Fibroblast of the aortic adventitia (primary cell): Measurements from ENCODE around the gene NUDT9. TPM values are rescaled to one million over a fixed set of nuclear protein-coding genes. Genes with fewer than 3 reads are reported as not detected.
A peak's percentile ranks its signal among the peaks of the same experiment; 100 is the strongest.
"Not testable (repeated sequence)": the region's sequence is repeated elsewhere in the genome, so short reads cannot be mapped to it uniquely, and the experiment has no call there.

Experiments
- DNase-seq: peaks from one replicate; pipeline ENCODE4 v3.0.0-alpha.2; 2010; ENCODE audit warnings: low read depth
- H3K4me3 ChIP-seq: 2 replicates; pipeline ENCODE4 v1.5.1; 2011; ENCODE audit warnings: low read depth, mild to moderate bottlenecking, control low read depth, low read length, moderate library complexity
- total RNA-seq: library from RNA; depleted of rRNA; stranded (reverse); fragments of >200 nt; gene quantifications from 2 replicates; pipeline ENCODE4 v1.2.3, GENCODE V29; 2012; ENCODE audit warnings: low replicate concordance
- TF ChIP-seq, protein P1 (sequence below): IDR thresholded peaks from 2 replicates; pipeline ENCODE4 v1.5.1; 2011; ENCODE audit warnings: mild to moderate bottlenecking, low read length, control low read depth, inconsistent platforms; ENCODE audit not compliant: insufficient read depth

NUDT9 gene
- total RNA-seq, 1 donor, result 15.5 TPM

DNA sequence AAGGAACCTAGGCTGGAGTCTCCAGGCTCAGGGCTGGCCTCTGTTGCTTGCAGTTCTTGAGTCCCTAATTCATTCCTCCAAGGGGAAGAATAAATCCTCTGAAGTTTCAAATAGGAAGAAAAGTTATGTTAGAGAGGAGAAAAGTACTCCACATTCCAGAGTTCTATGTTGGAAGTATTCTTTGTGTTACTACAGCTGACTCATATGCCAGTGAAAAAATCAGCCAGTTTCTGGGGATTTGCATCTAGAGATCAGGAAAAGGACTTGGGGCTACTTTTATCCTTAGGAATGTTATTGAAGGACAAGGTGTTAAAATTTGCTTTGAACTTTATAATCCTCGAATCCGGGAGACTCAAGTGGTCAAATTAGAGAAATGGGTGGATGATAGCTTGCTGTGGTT is 11.7 kb upstream of the NUDT9 start:
- H3K4me3 ChIP-seq, result no peak overlapping the region
- TF ChIP-seq, protein P1, sequence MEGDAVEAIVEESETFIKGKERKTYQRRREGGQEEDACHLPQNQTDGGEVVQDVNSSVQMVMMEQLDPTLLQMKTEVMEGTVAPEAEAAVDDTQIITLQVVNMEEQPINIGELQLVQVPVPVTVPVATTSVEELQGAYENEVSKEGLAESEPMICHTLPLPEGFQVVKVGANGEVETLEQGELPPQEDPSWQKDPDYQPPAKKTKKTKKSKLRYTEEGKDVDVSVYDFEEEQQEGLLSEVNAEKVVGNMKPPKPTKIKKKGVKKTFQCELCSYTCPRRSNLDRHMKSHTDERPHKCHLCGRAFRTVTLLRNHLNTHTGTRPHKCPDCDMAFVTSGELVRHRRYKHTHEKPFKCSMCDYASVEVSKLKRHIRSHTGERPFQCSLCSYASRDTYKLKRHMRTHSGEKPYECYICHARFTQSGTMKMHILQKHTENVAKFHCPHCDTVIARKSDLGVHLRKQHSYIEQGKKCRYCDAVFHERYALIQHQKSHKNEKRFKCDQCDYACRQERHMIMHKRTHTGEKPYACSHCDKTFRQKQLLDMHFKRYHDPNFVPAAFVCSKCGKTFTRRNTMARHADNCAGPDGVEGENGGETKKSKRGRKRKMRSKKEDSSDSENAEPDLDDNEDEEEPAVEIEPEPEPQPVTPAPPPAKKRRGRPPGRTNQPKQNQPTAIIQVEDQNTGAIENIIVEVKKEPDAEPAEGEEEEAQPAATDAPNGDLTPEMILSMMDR, result no peak
- peak; percentile 41 for DNase-seq

DNA sequence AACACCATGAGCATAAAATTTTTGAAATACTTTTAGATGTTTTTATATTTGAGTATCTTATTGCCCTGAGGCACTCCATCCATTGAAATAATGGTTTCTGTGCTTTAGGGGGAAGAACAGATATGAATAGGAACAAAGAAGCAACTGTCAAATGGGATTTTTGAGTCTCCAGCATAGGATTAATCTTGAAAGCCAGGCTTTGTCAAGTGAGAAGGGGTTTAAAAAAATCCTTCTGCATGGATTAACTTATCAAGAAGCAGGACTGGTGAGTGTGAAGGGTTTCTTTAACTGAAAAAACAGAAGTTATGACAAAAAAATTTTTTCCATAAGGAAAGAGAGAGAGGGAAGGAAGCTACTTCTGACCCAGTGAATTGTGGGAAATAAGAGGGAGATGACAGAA is 7.6 kb upstream of the NUDT9 start:
- no peak for DNase-seq
- H3K4me3 ChIP-seq, result no peak overlapping the region
- TF ChIP-seq, protein P1, result no peak

DNA sequence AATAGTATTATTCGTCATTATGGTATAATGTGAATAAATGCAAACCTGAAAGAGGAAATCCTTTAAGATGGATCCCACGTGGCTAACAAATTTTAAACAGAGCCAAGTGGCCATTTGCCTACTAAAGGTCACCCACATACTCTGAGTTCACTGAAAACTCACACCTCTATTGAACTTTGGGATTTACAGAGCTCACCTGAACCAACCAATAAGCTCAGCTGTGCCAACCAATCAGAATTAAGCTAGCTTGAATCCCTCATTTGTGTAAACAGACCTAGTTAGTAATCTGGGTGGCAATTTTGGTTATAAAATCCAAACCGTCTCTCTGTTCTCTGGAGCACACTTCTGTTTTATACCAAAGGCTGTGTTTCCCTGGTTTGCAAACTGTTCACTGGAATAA is 5.4 kb upstream of the NUDT9 start:
- H3K4me3 ChIP-seq, result no peak overlapping the region
- DNase-seq, result no peak
- TF ChIP-seq, protein P1, result no peak

DNA sequence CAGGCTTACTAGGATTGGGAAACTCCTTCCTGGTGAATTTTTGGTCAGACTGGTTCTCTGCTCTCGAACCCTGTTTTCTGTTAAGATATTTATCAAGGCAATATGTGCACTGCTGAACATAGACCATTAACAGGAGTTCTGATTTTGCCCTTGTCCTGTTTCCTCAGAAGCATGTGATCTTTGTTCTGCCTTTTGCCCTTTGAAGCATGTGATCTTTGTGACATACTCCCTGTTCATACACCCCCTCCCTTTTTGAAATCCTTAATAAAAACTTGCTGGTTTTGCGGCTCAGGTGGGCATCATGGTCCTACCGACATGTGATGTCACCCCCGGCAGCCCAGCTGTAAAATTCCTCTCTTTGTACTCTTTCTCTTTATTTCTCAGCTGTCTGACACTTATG is 4.0 kb upstream of the NUDT9 start:
- H3K4me3 ChIP-seq, DNase-seq: not testable (repeated sequence)

DNA sequence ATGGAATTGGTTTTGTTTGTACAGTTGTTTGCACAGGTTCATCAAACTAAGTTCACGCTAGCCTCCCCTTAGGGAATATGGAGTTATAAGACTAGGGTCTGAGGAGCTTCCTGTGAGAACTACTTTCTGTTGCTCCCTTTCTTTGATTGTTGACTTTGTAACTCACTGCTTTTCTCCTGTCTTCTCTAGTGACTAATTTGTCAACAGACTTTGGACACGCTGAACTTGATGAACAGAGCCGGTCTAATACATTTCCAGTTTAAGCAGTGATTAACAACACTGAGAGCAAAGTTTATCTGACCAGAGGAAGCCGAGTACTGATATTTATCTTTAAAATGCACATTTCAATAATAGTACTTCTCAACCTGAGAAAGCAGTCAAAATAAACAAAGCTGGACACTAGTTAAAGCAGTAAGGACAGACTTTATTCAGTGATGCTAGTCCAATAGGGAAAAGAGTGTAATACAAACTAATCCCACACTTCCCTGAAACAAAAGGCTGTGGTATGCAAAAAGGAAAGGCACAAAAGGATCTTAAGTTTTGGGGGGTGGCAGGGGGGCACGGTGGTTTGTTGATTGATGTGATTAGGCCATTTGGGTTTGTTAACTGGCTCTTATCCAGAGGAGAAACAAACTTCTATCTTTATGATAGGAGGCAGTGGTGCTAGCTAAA is 2.7 kb upstream of the NUDT9 start:
- H3K4me3 ChIP-seq, result no peak overlapping the region
- TF ChIP-seq, protein P1, result no peak
- no peak for DNase-seq

DNA sequence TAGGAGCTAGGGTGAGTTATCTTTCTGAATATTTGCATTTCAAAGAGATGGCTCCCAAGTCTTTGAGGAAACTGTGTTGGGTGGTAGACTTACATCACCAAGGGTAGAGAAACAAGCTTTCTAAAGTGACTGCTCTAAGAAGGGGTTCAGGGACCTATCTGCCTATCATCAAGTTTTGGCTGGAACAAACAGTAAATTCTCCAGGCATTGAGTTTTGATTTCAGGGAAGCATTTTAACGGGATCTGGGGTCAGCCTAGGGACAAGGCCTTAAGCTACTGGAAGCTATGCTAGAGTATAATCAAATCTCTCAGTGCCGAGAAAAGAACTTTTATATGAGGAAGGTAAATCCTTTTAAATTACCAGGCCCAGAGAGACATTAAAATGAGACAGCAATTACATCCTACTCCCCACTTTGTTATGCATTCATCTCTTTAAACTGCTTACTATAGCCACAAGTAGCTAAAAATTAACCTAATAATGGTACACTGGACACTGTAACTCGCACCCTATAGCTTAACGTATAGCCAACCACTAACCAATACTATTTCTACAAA is 2.0 kb upstream of the NUDT9 start:
- no peak for DNase-seq
- H3K4me3 ChIP-seq, result no peak overlapping the region
- TF ChIP-seq, protein P1, result no peak

DNA sequence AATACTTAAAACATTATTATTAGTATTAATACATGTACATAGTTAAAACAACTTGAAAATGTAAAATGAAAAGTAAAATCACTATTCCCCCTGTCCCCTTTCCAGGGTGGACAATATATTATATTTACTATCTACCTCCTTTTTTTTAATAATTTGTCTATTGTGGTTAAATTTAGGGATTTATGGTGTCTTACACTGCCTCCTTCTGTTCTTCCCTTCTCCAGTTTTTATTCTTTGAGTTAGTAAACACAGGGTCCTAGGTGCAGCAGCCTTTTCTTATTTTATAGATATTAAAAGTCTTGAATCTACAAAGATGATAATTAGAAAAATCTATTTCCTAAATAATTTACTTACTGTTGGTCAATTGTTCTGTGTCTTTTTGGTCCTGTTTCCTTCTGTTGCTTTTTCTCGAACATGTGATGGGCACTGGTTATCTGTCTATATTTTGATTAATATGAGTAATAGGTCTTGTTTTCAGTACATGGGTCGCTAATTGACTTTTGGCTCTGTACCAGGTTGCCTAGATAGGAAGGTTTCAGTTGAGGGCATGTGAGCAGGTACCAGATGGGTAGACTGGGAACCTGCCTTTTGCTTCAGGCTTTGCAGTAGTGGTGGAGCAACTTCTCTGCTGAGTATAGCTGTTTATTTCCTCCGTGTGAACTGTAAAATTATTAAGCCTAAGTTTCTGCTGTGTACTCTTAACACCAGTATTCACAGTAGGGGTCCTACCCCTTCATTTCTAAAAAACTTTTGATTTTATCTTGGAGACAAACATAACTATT is 1.1 kb downstream of the NUDT9 start:
- peak; percentile 28 for DNase-seq
- peak overlapping the region; percentile 99 for H3K4me3 ChIP-seq
- TF ChIP-seq, protein P1, result peak; percentile 30

DNA sequence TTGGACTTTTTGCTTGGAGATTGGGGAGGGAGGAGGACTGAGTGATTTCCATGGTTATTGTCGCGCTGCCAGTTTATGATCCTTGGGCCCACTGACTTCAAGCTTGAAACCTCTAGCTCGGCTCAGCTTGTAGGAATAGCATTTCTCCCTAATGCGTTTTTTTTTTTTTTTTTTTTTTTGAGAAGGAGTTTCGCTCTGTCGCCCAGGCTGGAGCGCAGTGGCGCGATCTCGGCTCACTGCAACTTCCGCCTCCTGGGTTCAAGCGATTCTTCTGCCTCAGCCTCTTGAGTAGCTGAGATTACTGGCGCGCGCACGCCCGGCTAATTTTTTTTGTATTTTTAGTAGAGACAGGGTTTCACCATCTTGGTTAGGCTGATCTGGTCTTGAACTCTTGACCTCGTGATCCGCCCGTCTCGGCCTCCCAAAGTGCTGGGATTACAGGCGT is 1.7 kb downstream of the NUDT9 start:
- peak; percentile 27 for DNase-seq
- H3K4me3 ChIP-seq, result peak overlapping the region; percentile 99
